ENCODE data around the gene COL6A2. TPM values are rescaled to one million over a fixed set of nuclear protein-coding genes. Genes with fewer than 3 reads are reported as not detected.
"Not testable (repeated sequence)": the region's sequence is repeated elsewhere in the genome, so short reads cannot be mapped to it uniquely, and the experiment has no call there.

The COL6A2 gene
- total RNA-seq, 1 experiment from 2014 or later, result 15.0 TPM

DNA sequence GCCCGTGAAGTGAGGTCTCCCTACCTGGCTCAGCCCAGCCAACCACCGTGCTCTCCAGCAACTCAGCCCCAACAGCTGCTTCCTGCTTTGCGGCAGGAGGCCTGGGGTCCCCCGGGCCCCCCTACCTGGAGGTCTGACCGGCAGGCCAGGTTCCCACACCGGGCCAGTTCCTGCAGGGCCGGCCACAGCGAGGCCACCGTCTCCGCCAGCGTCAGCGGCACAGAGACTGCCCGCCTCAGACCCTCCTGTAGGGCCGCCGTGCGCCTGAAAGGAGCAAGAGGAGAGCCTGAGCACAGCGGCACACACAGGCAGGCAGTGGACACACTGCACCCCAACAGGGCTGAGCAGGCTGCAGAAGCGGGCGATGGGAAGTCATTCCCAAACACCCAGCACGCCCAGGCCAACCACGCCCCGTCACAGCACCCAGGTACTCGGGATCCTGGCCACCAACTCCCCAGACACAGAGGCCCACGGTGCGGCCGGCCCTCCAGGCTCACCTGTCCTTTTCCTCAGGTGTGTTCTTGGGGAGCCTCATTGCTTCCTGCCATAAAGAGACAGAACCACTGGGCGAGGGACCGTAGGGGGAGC is 40.6 kb downstream of the COL6A2 start:
- TF ChIP-seq CTCF (conservative IDR thresholded peaks at IDR 0.05; ENCODE audit: low read depth, low read length) (no peak), EZH2 (IDR thresholded peaks at IDR 0.05; ENCODE audit: borderline replicate concordance, low read depth, low read length, poor library complexity, severe bottlenecking) (no peak)
- POLR2A ChIA-PET (ENCODE audit: low non-redundant PET), result no interaction called here

GRCh38 chr21:46139686-46140085 is 41.8 kb downstream of the COL6A2 start:
- H3K4me1 ChIP-seq (ENCODE audit: insufficient read depth, low read length, poor library complexity, severe bottlenecking), result peaks cover 7% of the 10 kb centered on the region
- no TSS peak for BruUV-seq (replicated peaks)
- no peaks in the 10 kb centered on the region for H3K9me3 ChIP-seq (ENCODE audit: low read depth, low read length, poor library complexity, severe bottlenecking)
- ChIA-PET POLR2A (ENCODE audit: low non-redundant PET) (no interaction called here), CTCF (no interaction called here)
- no peak overlapping the region for H3K4me3 ChIP-seq (ENCODE audit: low read depth, low read length, poor library complexity, severe bottlenecking)
- TF ChIP-seq CTCF (conservative IDR thresholded peaks at IDR 0.05; ENCODE audit: low read depth, low read length), result no peak
- TF ChIP-seq EZH2 (IDR thresholded peaks at IDR 0.05; ENCODE audit: borderline replicate concordance, low read depth, low read length, poor library complexity, severe bottlenecking), result no peak
- no peak for DNase-seq (ENCODE audit: low spot score)
- H3K36me3 ChIP-seq (ENCODE audit: insufficient read depth, low read length, poor library complexity, severe bottlenecking), result no peaks in the 10 kb centered on the region
- H3K27ac ChIP-seq (ENCODE audit: low read depth, low read length, poor library complexity, severe bottlenecking), result no peak overlapping the region
- intact Hi-C loops (cut with micrococcal nuclease; ENCODE audit: unreplicated experiment), result loop anchor here (5.0 kb wide), 1 partner anchor 167 kb away; no protein-coding TSS in a partner anchor
- H3K27me3 ChIP-seq (replicated peaks; ENCODE audit: insufficient read depth, low read depth, low read length, poor library complexity), result no peaks in the 10 kb centered on the region

More for the DNA sequence above, 40.6 kb downstream of the COL6A2 start:
- H3K4me1 ChIP-seq (ENCODE audit: insufficient read depth, low read length, poor library complexity, severe bottlenecking), result peaks cover 7% of the 10 kb centered on the region
- no peaks in the 10 kb centered on the region for H3K27me3 ChIP-seq (replicated peaks; ENCODE audit: insufficient read depth, low read depth, low read length, poor library complexity)
- no peak overlapping the region for H3K27ac ChIP-seq (ENCODE audit: low read depth, low read length, poor library complexity, severe bottlenecking)
- BruUV-seq (replicated peaks), result no TSS peak
- CTCF ChIA-PET, result no interaction called here
- no peaks in the 10 kb centered on the region for H3K36me3 ChIP-seq (ENCODE audit: insufficient read depth, low read length, poor library complexity, severe bottlenecking)
- no peak overlapping the region for H3K4me3 ChIP-seq (ENCODE audit: low read depth, low read length, poor library complexity, severe bottlenecking)
- DNase-seq (ENCODE audit: low spot score), result no peak
- H3K9me3 ChIP-seq (ENCODE audit: low read depth, low read length, poor library complexity, severe bottlenecking), result no peaks in the 10 kb centered on the region
- intact Hi-C loops (cut with micrococcal nuclease; ENCODE audit: unreplicated experiment), result no loop called here

GRCh38 chr21:46140352-46141003 is 42.6 kb downstream of the COL6A2 start:
- BruUV-seq (replicated peaks); H3K4me3 ChIP-seq (ENCODE audit: low read depth, low read length, poor library complexity, severe bottlenecking); H3K4me1 ChIP-seq (ENCODE audit: insufficient read depth, low read length, poor library complexity, severe bottlenecking); POLR2A ChIA-PET (ENCODE audit: low non-redundant PET); H3K9me3 ChIP-seq (ENCODE audit: low read depth, low read length, poor library complexity, severe bottlenecking); H3K27me3 ChIP-seq (replicated peaks; ENCODE audit: insufficient read depth, low read depth, low read length, poor library complexity); DNase-seq (ENCODE audit: low spot score); H3K36me3 ChIP-seq (ENCODE audit: insufficient read depth, low read length, poor library complexity, severe bottlenecking); CTCF ChIA-PET; H3K27ac ChIP-seq (ENCODE audit: low read depth, low read length, poor library complexity, severe bottlenecking): not testable (repeated sequence)
- intact Hi-C loops (cut with micrococcal nuclease; ENCODE audit: unreplicated experiment), result loop anchor here (5.0 kb wide), 1 partner anchor 168 kb away; no protein-coding TSS in a partner anchor
